Activated naive CD8-positive, alpha-beta T cell treated with anti-CD3 and anti-CD28 coated beads for 36 hours (primary cell): ENCODE results near the gene RNF112. TPM values are rescaled to one million over a fixed set of nuclear protein-coding genes. Genes with fewer than 3 reads are reported as not detected.
"Not testable (repeated sequence)": the region's sequence is repeated elsewhere in the genome, so short reads cannot be mapped to it uniquely, and the experiment has no call there.

Experiments
- DNase-seq: peaks from one replicate; pipeline ENCODE4 v3.0.0; 2021
- H3K27ac Mint-ChIP-seq: one replicate; pipeline ENCODE4 v1.8.0; 2022; ENCODE audit warnings: mild to moderate bottlenecking, moderate library complexity, mixed read lengths
- H3K27me3 Mint-ChIP-seq: one replicate; pipeline ENCODE4 v1.8.0; 2022; ENCODE audit warnings: mild to moderate bottlenecking, mixed read lengths
- H3K36me3 Mint-ChIP-seq: one replicate; pipeline ENCODE4 v1.8.0; 2021; ENCODE audit warnings: mild to moderate bottlenecking, mixed read lengths
- H3K4me1 Mint-ChIP-seq: one replicate; pipeline ENCODE4 v1.8.0; 2021; ENCODE audit warnings: mixed read lengths
- H3K4me3 Mint-ChIP-seq: one replicate; pipeline ENCODE4 v1.8.0; 2022; ENCODE audit warnings: mild to moderate bottlenecking, moderate library complexity, mixed read lengths
- H3K9me3 Mint-ChIP-seq: one replicate; pipeline ENCODE4 v1.8.0; 2022; ENCODE audit warnings: mixed read lengths
- total RNA-seq, 2 experiments: library from RNA; stranded (reverse); gene quantifications; one replicate each; pipeline ENCODE4 v1.2.3, GENCODE V29; 2021

RNF112 gene
- total RNA-seq, 2 experiments from 2014 or later = 0.10 TPM; not detected in 1

DNA sequence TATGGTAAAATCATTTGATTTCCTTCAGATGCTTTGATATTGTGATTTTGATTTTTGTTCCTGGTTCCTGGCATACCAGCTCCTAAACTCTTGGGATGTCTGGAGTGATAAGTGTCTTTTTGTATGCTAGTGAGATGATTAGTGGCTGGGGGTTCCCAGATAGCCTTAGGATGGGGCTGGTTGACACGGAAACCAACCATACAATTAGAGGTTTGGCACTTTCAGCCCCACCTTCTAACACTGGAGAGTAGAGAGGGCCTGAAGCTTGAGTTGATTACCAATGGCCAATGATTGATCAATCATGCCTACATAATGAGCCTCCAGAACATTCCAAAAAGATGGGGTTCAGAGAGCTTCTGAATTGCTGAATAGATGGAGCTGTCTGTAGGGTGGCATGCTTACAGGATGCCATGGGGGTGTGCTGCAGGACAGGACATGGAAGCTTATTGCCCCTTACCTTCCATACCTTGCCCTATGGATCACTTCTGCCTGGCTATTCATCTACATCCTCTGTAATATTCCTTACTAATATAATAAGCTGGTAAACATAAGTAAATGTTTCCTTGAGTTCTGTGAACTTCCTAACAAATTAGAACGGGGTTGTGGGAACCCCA is 22.8 kb downstream of the RNF112 start:
- Mint-ChIP-seq H3K27me3 (no peaks in the 10 kb centered on the region), H3K4me3 (no peak overlapping the region), H3K36me3 (no peaks in the 10 kb centered on the region), H3K27ac (no peak overlapping the region), H3K9me3 (no peaks in the 10 kb centered on the region), H3K4me1 (no peaks in the 10 kb centered on the region)
- DNase-seq = no peak

DNA sequence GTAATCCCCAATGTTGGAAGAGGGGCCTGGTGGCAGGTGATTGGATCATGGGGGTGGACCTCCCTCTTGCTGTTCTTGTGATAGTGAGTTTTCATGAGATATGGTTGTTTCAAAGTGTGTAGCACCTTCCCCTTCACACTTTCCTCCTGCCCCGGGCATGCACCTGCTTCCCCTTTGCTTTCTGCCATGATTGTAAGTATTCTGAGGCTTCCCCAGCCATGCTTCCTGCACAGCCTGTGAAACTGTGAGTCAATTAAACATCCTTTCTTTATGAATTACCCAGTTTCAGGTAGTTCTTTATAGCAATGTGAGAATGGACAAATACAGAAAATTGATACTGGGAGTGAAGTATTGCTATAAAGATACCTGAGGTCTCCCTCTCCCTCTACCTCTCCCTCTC is 29.4 kb downstream of the RNF112 start:
- Mint-ChIP-seq H3K4me1 (peaks cover 2% of the 10 kb centered on the region), H3K9me3 (peaks cover 8% of the 10 kb centered on the region), H3K27me3 (peaks cover 13% of the 10 kb centered on the region), H3K27ac (no peak overlapping the region), H3K4me3 (no peak overlapping the region), H3K36me3 (no peaks in the 10 kb centered on the region)
- no peak for DNase-seq

DNA sequence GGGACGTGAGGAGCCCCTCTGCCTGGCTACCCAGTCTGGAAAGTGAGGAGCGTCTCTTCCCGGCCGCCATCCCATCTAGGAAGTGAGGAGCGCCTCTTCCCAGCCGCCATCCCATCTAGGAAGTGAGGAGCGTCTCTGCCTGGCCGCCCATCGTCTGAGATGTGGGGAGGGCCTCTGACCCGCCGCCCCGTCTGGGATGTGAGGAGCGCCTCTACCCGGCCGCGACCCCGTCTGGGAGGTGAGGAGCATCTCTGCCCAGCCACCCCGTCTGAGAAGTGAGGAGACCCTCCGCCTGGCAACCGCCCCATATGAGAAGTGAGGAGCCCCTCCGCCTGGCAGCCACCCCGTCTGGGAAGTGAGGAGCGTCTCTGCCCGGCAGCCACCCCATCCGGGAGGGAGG is 30.3 kb downstream of the RNF112 start:
- H3K36me3 Mint-ChIP-seq, DNase-seq, H3K4me1 Mint-ChIP-seq, H3K27ac Mint-ChIP-seq, H3K4me3 Mint-ChIP-seq: not testable (repeated sequence)
- peaks cover 10% of the 10 kb centered on the region for H3K9me3 Mint-ChIP-seq
- H3K27me3 Mint-ChIP-seq = peaks cover 13% of the 10 kb centered on the region

DNA sequence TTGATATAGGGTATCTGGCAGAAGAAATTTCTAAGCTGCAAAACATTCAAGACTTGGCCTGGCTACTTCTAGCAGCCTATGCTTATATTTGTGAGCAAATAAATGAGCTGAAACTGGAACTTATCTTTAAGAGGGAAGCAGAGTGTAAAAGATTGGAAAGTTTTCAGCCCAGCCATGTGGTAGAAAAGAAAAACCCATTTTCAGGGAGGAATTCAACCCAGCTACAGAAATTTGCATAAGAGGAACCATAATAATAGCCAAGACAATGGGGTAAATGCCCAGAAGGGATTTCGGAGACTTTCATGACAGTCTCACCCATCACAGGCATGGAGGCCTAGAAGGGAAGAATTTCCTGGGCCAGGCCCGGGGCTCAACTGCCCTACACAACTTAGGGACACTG is 31.7 kb downstream of the RNF112 start:
- H3K4me1 Mint-ChIP-seq = peaks cover 4% of the 10 kb centered on the region
- no peaks in the 10 kb centered on the region for H3K36me3 Mint-ChIP-seq
- H3K27ac Mint-ChIP-seq = no peak overlapping the region
- H3K4me3 Mint-ChIP-seq = no peak overlapping the region
- peaks cover 10% of the 10 kb centered on the region for H3K9me3 Mint-ChIP-seq
- H3K27me3 Mint-ChIP-seq = peaks cover 20% of the 10 kb centered on the region
- no peak for DNase-seq

DNA sequence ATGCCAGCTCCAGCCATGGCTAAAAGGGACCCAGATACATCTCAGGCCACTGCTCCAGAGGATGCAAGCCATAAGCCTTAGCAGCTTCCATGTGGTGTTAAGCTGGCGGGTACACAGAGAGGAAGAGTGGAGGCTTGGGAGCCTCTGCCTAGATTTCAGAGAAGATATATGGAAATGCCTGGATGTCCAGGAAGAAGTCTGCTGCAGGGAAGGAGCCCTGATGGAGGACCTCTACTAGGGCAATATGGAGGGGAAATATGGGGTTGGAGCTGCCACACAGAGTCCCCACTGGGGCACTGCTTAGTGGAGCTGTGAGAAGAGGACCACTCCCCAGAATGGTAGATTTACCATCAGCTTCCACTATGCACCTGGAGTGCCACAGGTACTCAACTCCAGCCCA is 32.1 kb downstream of the RNF112 start:
- no peaks in the 10 kb centered on the region for H3K36me3 Mint-ChIP-seq
- H3K4me3 Mint-ChIP-seq = no peak overlapping the region
- no peak for DNase-seq
- no peak overlapping the region for H3K27ac Mint-ChIP-seq
- peaks cover 4% of the 10 kb centered on the region for H3K4me1 Mint-ChIP-seq
- H3K27me3 Mint-ChIP-seq = peaks cover 24% of the 10 kb centered on the region
- H3K9me3 Mint-ChIP-seq = peaks cover 10% of the 10 kb centered on the region

DNA sequence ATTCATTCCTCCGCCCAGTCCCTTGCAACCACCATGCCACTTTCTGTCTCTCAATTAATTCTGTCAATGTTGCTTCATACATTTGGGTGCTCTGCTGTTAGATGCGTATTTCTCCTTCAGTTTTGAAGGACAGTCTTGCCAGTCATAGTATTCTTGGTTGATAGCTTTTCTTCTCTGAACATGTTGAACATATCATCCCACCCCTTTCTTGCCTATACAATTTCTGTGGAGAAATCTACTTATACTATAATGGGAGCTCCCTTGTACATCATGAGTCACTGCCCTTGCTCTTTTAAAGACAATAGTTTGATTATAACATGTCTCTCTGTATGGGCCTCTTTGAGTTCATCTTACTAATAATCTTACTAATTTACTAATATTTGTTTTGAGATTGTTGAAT is 34.1 kb downstream of the RNF112 start:
- Mint-ChIP-seq H3K9me3 (peaks cover 10% of the 10 kb centered on the region), H3K27ac (no peak overlapping the region), H3K4me1 (peaks cover 4% of the 10 kb centered on the region), H3K36me3 (no peaks in the 10 kb centered on the region), H3K27me3 (peaks cover 33% of the 10 kb centered on the region), H3K4me3 (no peak overlapping the region)
- DNase-seq = no peak

DNA sequence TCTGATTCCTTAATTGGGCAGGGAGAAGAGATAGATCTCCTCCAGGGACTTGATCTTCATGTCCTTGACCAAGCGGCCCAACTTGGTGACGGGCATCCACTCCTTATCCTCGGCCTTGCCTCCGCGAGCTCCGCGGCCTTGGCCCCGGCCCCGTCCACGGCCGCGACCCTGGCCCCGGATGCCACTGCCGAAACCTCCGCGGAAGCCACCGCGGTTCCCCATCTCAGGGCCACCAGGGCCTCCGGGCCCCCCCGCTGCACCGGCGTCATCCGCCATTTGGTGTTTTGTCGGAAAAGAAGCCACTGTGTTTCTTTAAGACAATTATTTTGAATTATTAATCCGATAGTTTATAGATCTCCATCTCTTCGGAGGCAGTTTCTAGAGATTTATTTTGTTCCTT is 35.5 kb downstream of the RNF112 start:
- peaks cover 29% of the 10 kb centered on the region for H3K27me3 Mint-ChIP-seq
- DNase-seq, H3K9me3 Mint-ChIP-seq, H3K27ac Mint-ChIP-seq, H3K4me1 Mint-ChIP-seq, H3K4me3 Mint-ChIP-seq, H3K36me3 Mint-ChIP-seq: not testable (repeated sequence)

DNA sequence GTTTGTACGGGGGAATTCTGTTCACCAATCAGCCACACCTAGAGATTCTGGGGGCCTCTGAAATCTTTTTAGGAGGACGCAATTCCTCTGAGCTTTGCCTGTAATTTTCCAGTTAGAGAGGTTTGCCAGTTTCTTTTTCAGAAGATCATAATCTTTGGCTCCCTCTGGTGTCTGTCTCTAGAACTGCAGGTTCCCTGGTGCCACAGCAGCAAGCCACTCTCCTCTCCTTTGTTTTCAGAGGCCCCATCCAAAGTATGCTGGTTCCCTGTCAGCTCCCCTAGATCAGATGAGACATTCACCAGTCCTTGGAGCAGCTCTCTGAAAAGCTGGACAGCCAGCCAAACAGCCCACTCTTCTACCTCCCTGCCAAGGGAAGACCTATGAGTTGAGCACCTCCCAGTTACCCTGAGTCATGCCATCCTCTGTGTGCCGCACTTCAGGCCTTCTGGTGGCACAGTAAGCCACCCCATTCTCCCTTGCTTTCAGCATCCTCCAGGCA is 36.1 kb downstream of the RNF112 start:
- peaks cover 9% of the 10 kb centered on the region for H3K9me3 Mint-ChIP-seq
- H3K36me3 Mint-ChIP-seq = no peaks in the 10 kb centered on the region
- H3K27ac Mint-ChIP-seq = no peak overlapping the region
- no peak overlapping the region for H3K4me3 Mint-ChIP-seq
- H3K27me3 Mint-ChIP-seq = peaks cover 29% of the 10 kb centered on the region
- DNase-seq = peak; percentile 42
- peaks cover 2% of the 10 kb centered on the region for H3K4me1 Mint-ChIP-seq

DNA sequence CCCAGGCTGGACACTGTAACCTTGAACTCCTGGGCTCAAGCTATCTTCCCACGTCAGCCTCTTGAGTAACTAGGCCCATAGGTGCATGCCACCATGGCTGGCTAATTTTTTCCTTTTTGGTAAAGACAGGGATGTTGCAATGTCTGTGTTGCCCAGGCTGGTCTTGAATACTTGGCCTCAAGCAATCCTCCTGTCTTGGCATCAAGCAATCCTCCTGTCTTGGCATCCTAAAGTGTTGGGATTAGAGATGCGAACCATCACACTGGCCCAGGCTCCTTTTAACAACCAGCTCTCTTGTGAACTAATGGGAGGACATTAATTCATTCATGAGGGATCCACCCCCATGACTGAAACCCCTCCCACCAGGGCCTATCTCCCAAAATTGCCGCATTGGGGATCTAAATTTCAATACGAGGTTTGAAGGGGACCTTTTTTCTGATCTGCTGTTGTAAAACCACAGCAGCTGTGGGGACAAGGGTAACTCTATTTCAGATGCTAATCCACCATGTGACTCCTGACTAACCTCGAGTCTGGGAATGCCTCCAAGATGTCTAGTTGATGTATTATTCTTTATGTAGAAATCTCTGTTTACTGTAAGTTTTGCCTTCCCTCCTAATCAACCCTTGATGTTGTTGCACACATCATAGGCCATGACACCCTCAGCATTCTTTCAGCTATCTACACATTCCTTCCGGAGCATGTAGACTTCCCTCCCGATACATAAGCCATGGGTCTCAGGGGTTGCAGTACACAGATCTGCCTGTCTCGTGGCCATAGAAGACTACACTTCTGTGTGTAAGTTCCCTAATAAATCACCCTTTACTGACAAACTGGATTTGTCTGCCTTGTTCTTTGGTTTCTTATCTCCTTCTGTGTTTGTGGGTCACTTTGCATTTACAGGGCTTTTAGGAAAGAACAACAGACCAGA is 37.6 kb downstream of the RNF112 start:
- DNase-seq = no peak
- Mint-ChIP-seq H3K27me3 (peaks cover 23% of the 10 kb centered on the region), H3K27ac (no peak overlapping the region), H3K4me3 (no peak overlapping the region), H3K4me1 (peaks cover 2% of the 10 kb centered on the region), H3K9me3 (peaks cover 6% of the 10 kb centered on the region), H3K36me3 (no peaks in the 10 kb centered on the region)

DNA sequence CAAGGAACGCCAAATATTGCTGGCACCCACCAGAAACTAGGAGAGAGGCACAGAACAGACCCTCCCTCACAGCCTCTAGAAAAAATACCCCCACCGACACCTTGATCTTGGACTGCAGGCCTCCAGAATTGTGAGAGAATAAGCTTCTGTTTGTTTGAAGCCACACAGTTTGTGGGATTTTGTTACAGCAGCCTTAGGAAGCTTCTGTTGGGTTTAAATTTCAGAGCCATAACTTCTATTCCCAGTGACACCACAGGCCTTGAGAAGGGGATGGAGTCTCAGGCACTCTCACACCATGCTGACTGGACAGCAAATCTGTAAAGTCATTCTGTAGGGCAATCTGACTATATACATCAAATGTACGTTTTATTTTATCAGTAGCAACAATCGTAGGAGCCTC is 38.6 kb downstream of the RNF112 start:
- no peak overlapping the region for H3K4me3 Mint-ChIP-seq
- H3K9me3 Mint-ChIP-seq = peaks cover 6% of the 10 kb centered on the region
- peaks cover 23% of the 10 kb centered on the region for H3K27me3 Mint-ChIP-seq
- no peak overlapping the region for H3K27ac Mint-ChIP-seq
- no peak for DNase-seq
- H3K4me1 Mint-ChIP-seq = peaks cover 2% of the 10 kb centered on the region
- H3K36me3 Mint-ChIP-seq = no peaks in the 10 kb centered on the region

DNA sequence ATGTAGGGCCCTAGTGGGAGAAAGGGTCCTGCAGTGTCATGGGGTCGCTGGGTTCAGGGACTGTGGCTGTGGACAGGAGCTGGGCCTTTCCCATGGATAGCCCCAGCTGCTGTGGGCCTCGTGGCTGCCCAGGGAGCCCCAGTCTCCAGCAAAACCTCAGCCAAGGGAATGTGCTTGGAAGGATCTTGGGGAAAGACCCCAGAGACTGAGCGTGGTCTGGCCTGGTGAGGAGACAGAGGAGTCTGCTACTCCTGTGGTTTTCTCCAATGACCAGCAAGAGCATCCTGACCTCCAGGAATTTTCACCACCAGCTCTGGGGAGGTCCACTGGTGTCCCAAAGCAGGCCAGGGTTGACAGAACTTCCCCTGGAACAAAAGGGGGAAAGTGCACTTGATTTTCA is 42.3 kb downstream of the RNF112 start:
- Mint-ChIP-seq H3K9me3 (no peaks in the 10 kb centered on the region), H3K4me3 (no peak overlapping the region), H3K27me3 (peaks cover 8% of the 10 kb centered on the region), H3K4me1 (peaks cover 4% of the 10 kb centered on the region), H3K36me3 (no peaks in the 10 kb centered on the region), H3K27ac (no peak overlapping the region)
- no peak for DNase-seq

DNA sequence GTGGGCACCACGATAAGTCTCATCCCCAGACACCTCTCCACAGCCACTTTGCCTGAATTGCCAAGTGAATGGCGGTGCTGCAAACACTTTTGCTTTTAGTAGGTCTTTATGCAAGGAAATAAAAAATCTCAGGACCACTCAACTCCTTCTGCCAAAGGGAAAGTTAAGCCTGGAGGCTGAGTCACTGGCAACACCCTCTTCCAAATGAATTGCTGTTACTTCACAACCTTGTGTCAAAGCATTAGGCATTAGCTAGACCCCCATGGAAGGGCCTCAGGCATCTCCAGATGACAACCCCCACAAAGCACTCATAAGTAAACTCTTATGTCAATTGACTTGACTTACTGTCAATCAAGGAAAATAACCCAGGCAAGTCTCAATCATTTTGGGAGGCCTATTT is 43.0 kb downstream of the RNF112 start:
- Mint-ChIP-seq H3K4me3 (no peak overlapping the region), H3K9me3 (no peaks in the 10 kb centered on the region), H3K27ac (no peak overlapping the region), H3K27me3 (peaks cover 4% of the 10 kb centered on the region), H3K36me3 (no peaks in the 10 kb centered on the region), H3K4me1 (peaks cover 11% of the 10 kb centered on the region)
- DNase-seq = no peak

DNA sequence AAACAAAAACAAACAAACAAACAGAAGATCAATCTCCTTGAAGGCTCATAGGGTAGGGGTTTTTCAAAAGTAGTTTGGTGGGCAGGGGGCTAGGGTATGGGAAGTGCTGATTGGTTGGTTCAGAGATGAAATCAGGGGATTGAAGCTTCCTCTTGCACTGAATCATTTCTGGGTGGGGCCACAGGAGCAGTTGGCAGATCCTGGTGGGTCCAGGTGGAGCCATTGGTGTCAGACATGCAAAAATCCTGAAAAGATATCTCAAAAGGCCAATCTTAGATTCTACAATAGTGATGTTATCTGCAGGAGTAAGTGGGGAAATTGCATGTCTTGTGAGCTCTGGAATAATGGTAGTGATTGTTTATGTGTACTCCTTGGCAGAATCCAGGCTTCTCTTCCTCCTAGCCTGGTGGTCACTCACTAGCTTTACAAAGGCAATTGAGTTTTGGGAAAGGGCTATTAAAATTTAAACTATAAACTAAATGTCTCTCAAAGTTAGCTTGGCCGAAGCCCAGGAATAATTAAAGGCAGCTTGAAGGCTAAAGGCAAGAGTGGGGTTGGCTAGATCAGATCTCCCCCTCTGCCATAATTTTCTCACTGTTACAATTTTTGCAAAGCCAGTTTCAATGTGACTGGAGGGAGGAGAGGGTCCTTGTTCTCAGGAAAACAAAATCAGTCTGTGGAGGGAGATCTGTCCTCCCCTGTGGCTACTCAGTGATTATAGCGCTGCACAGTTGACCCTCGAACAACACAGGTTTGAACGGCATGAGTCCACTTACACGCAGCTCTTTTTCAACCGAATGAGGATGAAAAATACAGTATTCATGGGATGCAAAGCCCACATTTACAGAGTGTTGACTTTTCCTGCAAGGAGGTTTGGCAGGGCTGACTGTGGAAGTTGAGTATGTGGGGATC is 45.2 kb downstream of the RNF112 start:
- Mint-ChIP-seq H3K36me3 (no peaks in the 10 kb centered on the region), H3K4me1 (peaks cover 17% of the 10 kb centered on the region), H3K4me3 (no peak overlapping the region), H3K27ac (no peak overlapping the region), H3K27me3 (no peaks in the 10 kb centered on the region), H3K9me3 (no peaks in the 10 kb centered on the region)
- no peak for DNase-seq

DNA sequence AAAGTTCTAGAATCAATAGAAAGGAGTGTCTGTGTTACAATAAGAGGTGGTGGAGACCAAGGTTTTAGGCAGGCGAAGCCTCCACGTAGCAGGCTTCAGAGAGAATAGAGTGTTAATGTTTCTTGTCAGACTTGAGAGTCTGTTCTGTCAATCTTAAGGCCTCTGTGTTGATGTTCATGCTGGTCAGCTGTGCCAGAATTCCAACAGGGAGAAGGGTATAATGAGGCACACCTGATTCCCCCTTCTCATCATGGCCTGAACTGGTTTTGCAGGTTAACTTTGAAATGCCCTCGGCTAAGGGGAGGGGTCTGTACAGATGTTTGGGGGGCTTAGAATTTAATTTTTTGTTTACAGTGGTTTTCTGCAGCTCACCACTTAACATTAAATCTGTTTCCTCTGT is 46.0 kb downstream of the RNF112 start:
- no peak for DNase-seq
- Mint-ChIP-seq H3K4me1 (peaks cover 17% of the 10 kb centered on the region), H3K27me3 (no peaks in the 10 kb centered on the region), H3K4me3 (no peak overlapping the region), H3K27ac (no peak overlapping the region), H3K9me3 (no peaks in the 10 kb centered on the region), H3K36me3 (no peaks in the 10 kb centered on the region)

DNA sequence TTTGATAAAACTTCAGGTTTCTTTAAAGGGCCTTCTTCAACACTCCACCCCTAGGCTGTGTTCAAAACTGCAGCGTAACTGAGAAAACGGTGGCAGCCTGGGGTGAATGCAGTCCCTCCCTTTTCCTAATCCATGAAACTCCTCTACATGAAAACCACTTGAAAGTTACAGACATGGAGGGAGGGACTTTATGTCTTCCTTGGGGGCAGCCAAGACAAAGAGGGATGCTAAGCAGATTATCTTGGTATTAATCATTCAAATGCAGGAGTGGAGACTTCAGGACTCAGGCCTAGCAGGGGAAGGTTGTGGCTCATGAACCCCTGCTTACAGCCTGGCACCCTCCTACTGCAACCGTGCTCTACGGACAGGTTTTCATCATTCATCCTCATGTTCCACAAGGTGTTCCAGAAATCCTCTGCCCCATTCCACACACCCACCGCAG is 46.8 kb downstream of the RNF112 start:
- Mint-ChIP-seq H3K9me3 (no peaks in the 10 kb centered on the region), H3K27ac (no peak overlapping the region)
- DNase-seq = no peak

More for the DNA sequence above, 46.8 kb downstream of the RNF112 start:
- H3K27me3 Mint-ChIP-seq = no peaks in the 10 kb centered on the region
- peaks cover 22% of the 10 kb centered on the region for H3K4me1 Mint-ChIP-seq
- H3K36me3 Mint-ChIP-seq = no peaks in the 10 kb centered on the region
- H3K4me3 Mint-ChIP-seq = no peak overlapping the region
